Left ventricle myocardium inferior (tissue), 1 donor: ENCODE data around the gene FCSK. TPM values are rescaled to one million over a fixed set of nuclear protein-coding genes. Genes with fewer than 3 reads are reported as not detected.
A peak's percentile ranks its signal among the peaks of the same experiment; 100 is the strongest.
"Not testable (repeated sequence)": the region's sequence is repeated elsewhere in the genome, so short reads cannot be mapped to it uniquely, and the experiment has no call there.

ENCODE experiments used
- DNase-seq: peaks from one replicate; pipeline ENCODE4 v3.0.0-alpha.2; 2020
- H3K27ac ChIP-seq: fragments of 200-600 bp; replicated peaks from 2 replicates; pipeline ENCODE4 v1.8.0; 2021
- H3K27me3 ChIP-seq: fragments of 200-600 bp; 2 replicates; pipeline ENCODE4 v1.8.0; 2021; ENCODE audit warnings: low read depth
- H3K36me3 ChIP-seq: fragments of 200-600 bp; 2 replicates; pipeline ENCODE4 v1.8.0; 2021
- H3K4me1 ChIP-seq: fragments of 200-600 bp; 2 replicates; pipeline ENCODE4 v1.8.0; 2021
- H3K4me3 ChIP-seq: fragments of 200-600 bp; 2 replicates; pipeline ENCODE4 v1.8.0; 2021; ENCODE audit warnings: mild to moderate bottlenecking, moderate library complexity
- H3K9me3 ChIP-seq: fragments of 200-600 bp; replicated peaks from 2 replicates; pipeline ENCODE4 v1.8.0; 2021
- CTCF ChIP-seq: fragments of 200-600 bp; IDR thresholded peaks from 2 replicates; pipeline ENCODE4 v1.8.0; 2021; ENCODE audit warnings: antibody characterized with exemption, mild to moderate bottlenecking, borderline replicate concordance
- intact Hi-C: fragments of 100-400 bp; cut with micrococcal nuclease; formaldehyde crosslinking; loops from one replicate; pipeline ENCODE4 v1.11.0; 2022
- total RNA-seq: library from RNA; stranded (reverse); fragmentation: NEBNext Ultra II Directional; extraction: Animal tissue kit (Norgen Biotek cat#: 25700); gene quantifications from one replicate; pipeline ENCODE4 v1.2.1, GENCODE V29; 2021
- donor health status: DM: no; HTN: yes; CAD: no; lungs with severe emphysema.

The FCSK gene
- total RNA-seq, 1 donor from 2014 or later = 7.4 TPM

GRCh38 chr16:70523743-70524398 lies 69.5 kb downstream of the FCSK start, which contains the start of gene SF3B3:
TSS of gene SF3B3 (plus strand) at chr16:70523816. CDS start at chr16:70526657, 2,841 bp downstream.
- DNase-seq = no peak
- H3K4me3 ChIP-seq = peak within 1 kb of the TSS; percentile 80
- peaks cover 67% of the 10 kb centered on the region for H3K4me1 ChIP-seq
- peaks cover 30% of the 10 kb centered on the region for H3K36me3 ChIP-seq
- no peaks in the 10 kb centered on the region for H3K9me3 ChIP-seq
- peak within 1 kb of the TSS; percentile 93 for H3K27ac ChIP-seq
- intact Hi-C loops = no loop called here
- H3K27me3 ChIP-seq = no peaks in the 10 kb centered on the region
- TF ChIP-seq CTCF = no peak

GRCh38 chr16:70524399-70524825 lies 70.0 kb downstream of the FCSK start:
- peak; percentile 16 for DNase-seq
- peak overlapping the region; percentile 93 for H3K27ac ChIP-seq
- H3K9me3 ChIP-seq, intact Hi-C loops, H3K27me3 ChIP-seq: not testable (repeated sequence)
- H3K4me1 ChIP-seq = peaks cover 72% of the 10 kb centered on the region
- H3K4me3 ChIP-seq = peak overlapping the region; percentile 80
- H3K36me3 ChIP-seq = peaks cover 34% of the 10 kb centered on the region

- Histone ChIP-seq H3K9me3 (no peaks in the 10 kb centered on the region), H3K27ac (no peak overlapping the region), H3K4me1 (peaks cover 82% of the 10 kb centered on the region), H3K4me3 (no peak overlapping the region), H3K27me3 (no peaks in the 10 kb centered on the region), H3K36me3 (peaks cover 48% of the 10 kb centered on the region)
- no peak for TF ChIP-seq CTCF
- intact Hi-C loops = loop anchor here (5.0 kb wide), 1 partner anchor 126 kb away; no protein-coding TSS in a partner anchor
- no peak for DNase-seq
Measured at GRCh38 chr16:70526403-70526802, 72.0 kb downstream of the FCSK start.

DNA sequence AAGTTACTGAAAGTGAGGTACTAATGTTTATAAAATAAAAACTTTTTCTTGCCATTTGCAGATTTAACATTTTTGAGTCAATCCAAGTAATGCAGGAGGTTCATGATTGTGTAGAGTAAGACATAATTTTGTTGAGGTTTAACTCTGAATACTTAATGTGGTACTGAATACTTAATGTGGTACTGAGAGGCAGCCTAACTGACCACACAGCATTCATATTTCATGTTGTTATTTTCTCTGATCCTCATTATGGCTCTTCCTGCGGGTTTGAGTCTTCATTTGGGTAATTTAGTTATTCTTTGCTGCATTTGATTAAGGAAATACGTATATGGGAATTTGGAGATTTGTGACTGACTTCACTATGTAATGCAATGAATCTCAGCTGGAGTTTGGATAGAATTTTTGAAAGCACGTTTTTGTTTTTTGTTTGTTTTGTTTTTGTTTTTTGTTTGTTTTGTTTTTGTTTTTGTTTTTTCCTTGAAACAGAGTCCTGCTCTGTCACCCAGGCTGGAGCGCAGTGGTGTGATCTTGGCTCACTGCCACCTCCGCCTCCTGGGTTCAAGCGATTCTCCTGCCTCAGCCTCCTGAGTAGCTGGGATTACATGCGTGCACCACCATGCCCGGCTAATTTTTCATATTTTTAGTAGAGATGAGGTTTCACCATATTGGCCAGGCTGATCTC lies 73.1 kb downstream of the FCSK start:
- no peaks in the 10 kb centered on the region for H3K27me3 ChIP-seq
- H3K4me1 ChIP-seq = peaks cover 75% of the 10 kb centered on the region

DNA sequence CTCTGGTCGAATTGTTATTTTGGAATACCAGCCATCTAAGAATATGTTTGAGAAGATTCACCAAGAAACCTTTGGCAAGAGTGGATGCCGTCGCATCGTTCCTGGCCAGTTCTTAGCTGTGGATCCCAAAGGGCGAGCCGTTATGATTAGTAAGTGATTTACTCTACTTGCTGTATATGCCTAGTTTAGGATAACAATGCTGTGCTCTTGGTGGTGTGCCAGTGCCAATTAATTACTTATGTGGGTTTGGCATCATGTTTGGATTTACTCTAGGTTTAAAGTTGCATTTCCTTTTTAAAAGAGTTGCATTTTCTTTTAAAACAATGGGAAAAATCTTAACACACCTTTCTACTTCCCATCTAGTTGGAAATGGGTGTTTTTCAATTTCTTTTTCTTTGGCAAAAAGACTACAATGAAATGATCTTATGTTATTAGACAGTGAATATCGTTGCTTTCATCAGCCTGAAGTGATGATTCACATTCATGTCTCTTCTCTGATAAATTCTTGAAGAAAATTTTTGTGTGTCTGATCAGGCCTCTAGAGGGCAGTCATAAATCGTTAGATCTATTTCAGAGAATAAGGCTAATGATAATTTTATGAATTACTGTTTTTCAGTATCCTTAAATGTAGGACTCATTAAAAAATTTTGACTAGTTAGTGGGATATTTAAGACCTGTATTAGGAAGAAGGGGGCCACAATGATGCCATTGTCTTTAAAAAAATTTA lies 74.8 kb downstream of the FCSK start:
- Histone ChIP-seq H3K4me3 (no peak overlapping the region), H3K27me3 (no peaks in the 10 kb centered on the region), H3K4me1 (peaks cover 61% of the 10 kb centered on the region), H3K27ac (no peak overlapping the region), H3K9me3 (no peaks in the 10 kb centered on the region), H3K36me3 (peaks cover 76% of the 10 kb centered on the region)
- DNase-seq = no peak
- intact Hi-C loops = loop anchor here (5.0 kb wide), 1 partner anchor 123 kb away; no protein-coding TSS in a partner anchor
- peak; percentile 68 for TF ChIP-seq CTCF

More for the DNA sequence above, 73.1 kb downstream of the FCSK start:
- no peak for DNase-seq
- no peak overlapping the region for H3K27ac ChIP-seq
- TF ChIP-seq CTCF = no peak
- no peak overlapping the region for H3K4me3 ChIP-seq
- H3K9me3 ChIP-seq = no peaks in the 10 kb centered on the region
- H3K36me3 ChIP-seq = peaks cover 58% of the 10 kb centered on the region
- intact Hi-C loops = loop anchor here (5.0 kb wide), 1 partner anchor 125 kb away; no protein-coding TSS in a partner anchor

Other genes starting within 250 kb of the FCSK start
- gene EXOSC6, start 202.7 kb upstream of the FCSK start, total RNA-seq = 11.3 TPM
- 61.0 TPM for gene AARS1, start 165.1 kb upstream of the FCSK start, total RNA-seq
- gene DDX19B, start 155.4 kb upstream of the FCSK start, total RNA-seq = 13.7 TPM
- 27.1 TPM for gene DDX19A, start 107.7 kb upstream of the FCSK start, total RNA-seq
- gene ST3GAL2, start 15.5 kb upstream of the FCSK start, total RNA-seq = 22.3 TPM
- 43.7 TPM for gene COG4, start 69.0 kb downstream of the FCSK start, total RNA-seq
- gene SF3B3, start 69.2 kb downstream of the FCSK start, total RNA-seq = 129 TPM
- gene IL34, start 192.0 kb downstream of the FCSK start, total RNA-seq = 2.1 TPM
- gene MTSS2, start 231.5 kb downstream of the FCSK start, total RNA-seq = 83.9 TPM